ENCODE measurements around the gene RAPH1. TPM values are rescaled to one million over a fixed set of nuclear protein-coding genes. Genes with fewer than 3 reads are reported as not detected.
"Not testable (repeated sequence)": the region's sequence is repeated elsewhere in the genome, so short reads cannot be mapped to it uniquely, and the experiment has no call there.

Gene RAPH1
- total RNA-seq, 4 donors from 2014 or later, result 17.1 to 39.6 (median 21.7) TPM

DNA sequence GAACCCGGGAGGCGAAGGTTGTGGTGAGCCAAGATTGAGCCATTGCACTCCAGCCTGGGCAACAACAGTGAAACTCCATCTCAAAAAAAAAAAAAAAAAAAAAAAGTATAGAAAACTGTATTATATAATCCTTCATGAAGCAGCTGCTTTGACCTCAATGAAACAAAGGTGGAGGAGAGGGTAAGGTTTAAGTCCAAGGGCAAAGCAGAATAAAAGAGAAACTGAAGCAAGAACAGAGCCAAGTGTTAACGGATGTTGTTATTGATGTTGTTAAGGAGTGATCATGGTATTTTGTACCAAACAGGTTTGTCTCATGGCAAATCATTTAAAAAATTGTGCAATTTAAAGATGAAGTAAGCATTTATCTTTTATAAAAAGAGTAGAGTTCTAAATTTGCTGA is 7.4 kb downstream of the RAPH1 start:
- Histone ChIP-seq H3K27ac (no peak overlapping the region), H3K4me3 (no peak overlapping the region), H3K27me3 (no peaks in the 10 kb centered on the region), H3K4me1 (peaks cover 0 to 9% (median 0%) of the 10 kb centered on the region in 3 donors), H3K36me3 (no peaks in the 10 kb centered on the region), H3K9me3 (no peaks in the 10 kb centered on the region)
- no peak for ATAC-seq
- 88 to 94% methylated on average over 1 to 3 of the region's 3 CpGs for WGBS, 2 donors (ENCODE audit: low coverage in 1 of 2)
- TF ChIP-seq POLR2A (IDR thresholded peaks at IDR 0.05), result no peak
- TF ChIP-seq EP300 (IDR thresholded peaks at IDR 0.05), result no peak
- TF ChIP-seq POLR2AphosphoS5 (IDR thresholded peaks at IDR 0.05), result no peak
- TF ChIP-seq, protein P1, sequence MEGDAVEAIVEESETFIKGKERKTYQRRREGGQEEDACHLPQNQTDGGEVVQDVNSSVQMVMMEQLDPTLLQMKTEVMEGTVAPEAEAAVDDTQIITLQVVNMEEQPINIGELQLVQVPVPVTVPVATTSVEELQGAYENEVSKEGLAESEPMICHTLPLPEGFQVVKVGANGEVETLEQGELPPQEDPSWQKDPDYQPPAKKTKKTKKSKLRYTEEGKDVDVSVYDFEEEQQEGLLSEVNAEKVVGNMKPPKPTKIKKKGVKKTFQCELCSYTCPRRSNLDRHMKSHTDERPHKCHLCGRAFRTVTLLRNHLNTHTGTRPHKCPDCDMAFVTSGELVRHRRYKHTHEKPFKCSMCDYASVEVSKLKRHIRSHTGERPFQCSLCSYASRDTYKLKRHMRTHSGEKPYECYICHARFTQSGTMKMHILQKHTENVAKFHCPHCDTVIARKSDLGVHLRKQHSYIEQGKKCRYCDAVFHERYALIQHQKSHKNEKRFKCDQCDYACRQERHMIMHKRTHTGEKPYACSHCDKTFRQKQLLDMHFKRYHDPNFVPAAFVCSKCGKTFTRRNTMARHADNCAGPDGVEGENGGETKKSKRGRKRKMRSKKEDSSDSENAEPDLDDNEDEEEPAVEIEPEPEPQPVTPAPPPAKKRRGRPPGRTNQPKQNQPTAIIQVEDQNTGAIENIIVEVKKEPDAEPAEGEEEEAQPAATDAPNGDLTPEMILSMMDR (IDR thresholded peaks at IDR 0.05), result no peak

DNA sequence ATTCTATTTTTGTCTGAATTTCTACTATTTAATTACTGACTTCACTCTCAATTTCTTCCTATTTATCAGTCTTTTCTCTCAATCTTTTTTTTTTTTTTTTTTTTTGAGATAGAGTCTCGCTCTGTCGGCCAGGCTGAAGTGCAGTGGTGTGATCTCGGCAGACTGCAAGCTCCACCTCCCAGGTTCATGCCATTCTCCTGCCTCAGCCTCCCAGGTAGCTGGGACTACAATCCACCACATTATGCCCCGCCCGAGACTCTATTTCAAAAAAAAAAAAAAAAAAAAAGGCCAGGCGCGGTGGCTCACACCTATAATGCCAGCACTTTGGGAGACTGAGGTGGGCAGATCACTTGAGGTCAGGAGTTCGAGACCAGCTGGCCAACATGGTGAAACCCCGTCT is 21.8 kb downstream of the RAPH1 start:
- ATAC-seq, H3K4me3 ChIP-seq, H3K9me3 ChIP-seq, H3K27ac ChIP-seq, H3K36me3 ChIP-seq, H3K27me3 ChIP-seq, H3K4me1 ChIP-seq: not testable (repeated sequence)
- 71 to 100% methylated on average over 1 to 4 of the region's 9 CpGs for WGBS, 2 donors (ENCODE audit: low coverage in 1 of 2)

DNA sequence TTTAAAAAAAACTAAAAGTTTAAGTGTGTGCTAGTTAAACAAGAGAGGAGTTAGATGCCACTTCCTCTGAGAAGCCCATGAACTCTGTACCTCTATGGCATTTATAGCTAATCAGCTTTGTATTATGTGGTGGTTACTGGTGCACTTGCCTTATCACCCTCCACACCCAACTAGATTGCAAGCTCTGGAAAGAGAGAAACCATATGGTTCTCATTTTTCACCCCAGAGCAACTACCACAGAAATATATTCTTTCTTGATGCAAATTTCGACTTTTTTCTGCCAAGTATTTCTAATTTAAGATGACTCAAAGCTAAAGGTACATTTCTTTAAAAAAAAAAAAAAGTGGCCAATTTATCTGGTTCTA is 24.2 kb downstream of the RAPH1 start:
- Histone ChIP-seq H3K4me3 (no peak overlapping the region), H3K27ac (no peak overlapping the region), H3K36me3 (no peaks in the 10 kb centered on the region), H3K9me3 (no peaks in the 10 kb centered on the region), H3K4me1 (no peaks in the 10 kb centered on the region), H3K27me3 (no peaks in the 10 kb centered on the region)
- WGBS, 2 donors (ENCODE audit: low coverage in 1 of 2), result 40 to 100% methylated on average over 1 of the region's 1 CpG
- no peak for ATAC-seq
- TF ChIP-seq EP300 (IDR thresholded peaks at IDR 0.05), result no peak
- TF ChIP-seq POLR2AphosphoS5 (IDR thresholded peaks at IDR 0.05), result no peak
- TF ChIP-seq, protein P1 (IDR thresholded peaks at IDR 0.05), result no peak
- no peak for TF ChIP-seq POLR2A (IDR thresholded peaks at IDR 0.05)

DNA sequence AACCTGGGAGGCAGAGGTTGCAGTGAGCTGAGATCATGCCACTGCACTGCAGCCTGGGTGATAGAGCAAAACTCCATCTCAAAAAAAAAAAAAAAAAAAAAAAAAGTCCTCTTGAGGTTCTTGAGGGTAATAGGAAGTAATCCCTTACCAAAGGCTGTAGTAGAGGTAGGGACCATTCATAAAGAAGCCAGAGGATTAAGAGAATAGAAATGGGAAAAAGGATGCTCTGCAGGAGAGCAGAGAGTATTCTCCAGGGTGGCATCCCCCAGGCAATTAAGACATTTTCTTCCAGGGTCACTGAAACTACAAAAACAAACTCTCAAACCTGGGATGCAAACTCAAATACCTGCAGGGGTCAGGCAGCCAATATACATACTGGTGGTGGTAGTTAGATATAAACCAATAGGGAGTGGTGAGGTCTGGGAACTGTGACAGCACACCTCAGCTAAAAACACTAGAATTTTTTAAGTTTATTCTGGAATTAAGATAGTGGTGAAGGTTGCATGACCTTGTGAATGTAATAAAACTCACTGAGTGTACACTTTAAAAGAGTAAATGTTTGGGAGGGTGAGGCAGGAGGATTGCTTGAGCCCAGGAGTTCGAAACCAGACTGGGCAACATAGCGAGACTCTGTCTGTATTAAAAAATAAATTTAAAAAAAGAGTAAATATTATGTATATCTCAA is 24.7 kb downstream of the RAPH1 start:
- Histone ChIP-seq H3K4me3 (no peak overlapping the region), H3K36me3 (no peaks in the 10 kb centered on the region), H3K4me1 (no peaks in the 10 kb centered on the region), H3K27ac (no peak overlapping the region), H3K9me3 (no peaks in the 10 kb centered on the region), H3K27me3 (no peaks in the 10 kb centered on the region)
- no peak for ATAC-seq
- TF ChIP-seq EP300 (IDR thresholded peaks at IDR 0.05) (no peak), POLR2A (IDR thresholded peaks at IDR 0.05) (no peak), POLR2AphosphoS5 (IDR thresholded peaks at IDR 0.05) (no peak)
- TF ChIP-seq, protein P1 (IDR thresholded peaks at IDR 0.05), result no peak
- WGBS, 2 donors (ENCODE audit: low coverage in 1 of 2), result 90 to 92% methylated on average over 2 of the region's 2 CpGs

DNA sequence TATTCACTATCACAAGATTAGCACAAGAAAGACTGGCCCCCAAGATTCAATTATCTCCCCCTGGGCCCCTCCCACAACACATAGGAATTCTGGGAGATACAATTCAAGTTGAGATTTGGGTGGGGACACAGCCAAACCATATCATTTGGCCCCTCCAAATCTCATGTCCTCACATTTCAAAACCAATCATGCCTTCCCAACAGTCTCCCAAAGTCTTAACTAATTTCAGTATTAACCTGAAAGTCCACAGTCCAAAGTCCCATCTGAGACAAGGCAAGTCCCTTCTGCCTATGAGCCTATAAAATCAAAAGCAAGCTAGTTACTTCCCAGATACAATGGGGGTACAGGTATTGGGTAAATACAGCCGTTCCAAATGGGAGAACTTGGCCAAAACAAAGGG is 31.6 kb downstream of the RAPH1 start:
- not testable (repeated sequence) for H3K4me1 ChIP-seq, ATAC-seq, H3K27ac ChIP-seq, H3K9me3 ChIP-seq, H3K36me3 ChIP-seq, H3K4me3 ChIP-seq, H3K27me3 ChIP-seq
- 89% methylated on average over 1 of the region's 1 CpG; no CpG with 5 or more reads in 1 of the 2 donors for WGBS, 2 donors (ENCODE audit: low coverage in 1 of 2)

DNA sequence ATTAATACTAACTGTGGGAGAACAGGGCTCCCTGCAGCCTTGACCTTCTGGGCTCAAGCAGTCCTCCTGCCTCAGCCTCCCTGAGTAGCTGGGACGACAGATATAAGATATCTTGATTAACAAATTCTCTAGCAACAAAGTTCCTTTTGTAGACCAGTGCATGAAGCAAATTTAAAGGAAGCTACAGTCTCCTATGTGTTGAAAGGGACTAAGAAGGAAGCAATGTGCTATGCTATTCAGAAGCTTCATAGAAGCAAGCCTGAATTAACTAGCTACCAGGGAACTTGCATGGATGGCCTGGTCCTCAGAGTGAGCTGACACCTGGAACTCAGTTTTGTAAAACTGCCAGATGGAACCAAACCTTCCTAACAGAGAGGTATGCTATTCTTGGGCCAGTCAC is 33.2 kb downstream of the RAPH1 start:
- no peaks in the 10 kb centered on the region for H3K9me3 ChIP-seq
- TF ChIP-seq EP300 (IDR thresholded peaks at IDR 0.05), result no peak
- TF ChIP-seq, protein P1 (IDR thresholded peaks at IDR 0.05), result no peak
- no peak for TF ChIP-seq POLR2A (IDR thresholded peaks at IDR 0.05)
- TF ChIP-seq POLR2AphosphoS5 (IDR thresholded peaks at IDR 0.05), result no peak
- 88% methylated on average over 1 of the region's 1 CpG; no CpG with 5 or more reads in 1 of the 2 donors for WGBS, 2 donors (ENCODE audit: low coverage in 1 of 2)

More for the DNA sequence above, 33.2 kb downstream of the RAPH1 start:
- no peak overlapping the region for H3K27ac ChIP-seq
- peaks cover 0 to 11% (median 0%) of the 10 kb centered on the region in 3 donors for H3K4me1 ChIP-seq
- ATAC-seq, result no peak
- no peak overlapping the region for H3K4me3 ChIP-seq
- H3K27me3 ChIP-seq, result no peaks in the 10 kb centered on the region
- H3K36me3 ChIP-seq, result no peaks in the 10 kb centered on the region

Measured in gastroesophageal sphincter (tissue), 4 donors.